Neuron (in vitro differentiated cells): ENCODE data around the gene TADA2B.

Experiments used
- H2AFZ ChIP-seq: one replicate; pipeline ENCODE4 v1.6.1; 2013; ENCODE audit warnings: low read depth, mild to moderate bottlenecking, inconsistent platforms, low read length, moderate library complexity
- H3K27me3 ChIP-seq: one replicate; pipeline ENCODE4 v1.6.1; 2013; ENCODE audit warnings: low read length; ENCODE audit not compliant: insufficient read depth
- H3K36me3 ChIP-seq: one replicate; pipeline ENCODE4 v1.6.1; 2013; ENCODE audit warnings: low read length; ENCODE audit not compliant: insufficient read depth
- H3K4me1 ChIP-seq: one replicate; pipeline ENCODE4 v1.6.1; 2013; ENCODE audit warnings: low read length; ENCODE audit not compliant: insufficient read depth
- H3K4me3 ChIP-seq: 2 replicates; pipeline ENCODE4 v1.5.1; 2013; ENCODE audit warnings: mild to moderate bottlenecking, low read length, moderate library complexity
- H3K9me3 ChIP-seq: one replicate; pipeline ENCODE4 v1.6.1; 2013; ENCODE audit warnings: low read length

TADA2B gene

GRCh38 chr4:7059662-7060061 lies 16.5 kb downstream of the TADA2B start:
- Histone ChIP-seq H3K27me3 (no peaks in the 10 kb centered on the region), H3K36me3 (peaks cover 56% of the 10 kb centered on the region), H3K4me1 (peaks cover 20% of the 10 kb centered on the region), H3K4me3 (no peak overlapping the region), H3K9me3 (no peaks in the 10 kb centered on the region), H2AFZ (no peak overlapping the region)

- Histone ChIP-seq H3K9me3 (no peaks in the 10 kb centered on the region), H3K36me3 (peaks cover 54% of the 10 kb centered on the region), H3K4me1 (peaks cover 20% of the 10 kb centered on the region), H3K4me3 (no peak overlapping the region), H3K27me3 (no peaks in the 10 kb centered on the region), H2AFZ (no peak overlapping the region)
Observed at GRCh38 chr4:7060346-7061150, 17.4 kb downstream of the TADA2B start.

- no peak overlapping the region for H2AFZ ChIP-seq
- H3K4me3 ChIP-seq = no peak overlapping the region
- no peaks in the 10 kb centered on the region for H3K9me3 ChIP-seq
- H3K4me1 ChIP-seq = peaks cover 24% of the 10 kb centered on the region
- H3K27me3 ChIP-seq = no peaks in the 10 kb centered on the region
- H3K36me3 ChIP-seq = peaks cover 46% of the 10 kb centered on the region
Observed at GRCh38 chr4:7061815-7062214, 18.6 kb downstream of the TADA2B start.

DNA sequence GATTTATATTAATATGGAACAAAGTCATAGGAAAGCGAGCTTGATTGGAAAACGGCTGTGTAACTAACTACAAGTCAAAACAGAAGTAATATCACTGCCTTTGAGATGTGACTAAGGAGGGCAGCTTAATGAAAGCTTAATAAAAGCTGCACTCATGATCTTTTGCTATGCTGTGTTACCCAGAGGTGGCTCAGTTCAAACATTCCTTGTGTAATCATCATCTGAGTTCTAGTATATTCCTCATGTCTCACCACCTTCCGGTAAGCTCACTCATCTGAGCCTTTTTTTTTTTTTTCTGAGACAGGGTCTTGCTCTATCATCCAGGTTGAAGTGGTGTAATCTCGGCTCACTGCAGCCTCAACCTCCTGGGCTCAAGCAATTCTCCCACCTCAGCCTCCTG lies 19.6 kb downstream of the TADA2B start:
- Histone ChIP-seq H3K9me3 (no peaks in the 10 kb centered on the region), H2AFZ (no peak overlapping the region), H3K36me3 (peaks cover 42% of the 10 kb centered on the region), H3K4me3 (no peak overlapping the region), H3K4me1 (peaks cover 29% of the 10 kb centered on the region), H3K27me3 (no peaks in the 10 kb centered on the region)

DNA sequence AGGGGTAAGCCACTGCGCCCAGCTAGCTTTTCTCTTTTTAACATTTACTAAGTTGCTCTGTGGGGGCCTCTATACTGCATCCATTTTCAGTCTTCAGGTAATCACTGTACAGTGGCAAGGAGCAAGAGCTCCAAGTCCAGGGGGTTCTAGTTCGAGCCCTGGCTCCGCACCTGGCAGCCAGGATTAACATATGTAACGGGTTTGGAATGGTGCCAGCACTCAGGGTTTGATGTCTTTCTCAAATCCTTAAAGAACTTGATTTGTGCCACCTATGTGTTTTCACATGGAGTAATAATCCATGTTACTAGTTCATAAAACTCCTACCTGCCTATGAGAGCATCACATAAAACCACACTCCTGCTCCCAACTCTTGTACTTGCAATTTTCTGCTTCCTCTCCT lies 20.2 kb downstream of the TADA2B start:
- Histone ChIP-seq H3K36me3 (peaks cover 42% of the 10 kb centered on the region), H2AFZ (no peak overlapping the region), H3K4me1 (peaks cover 29% of the 10 kb centered on the region), H3K4me3 (no peak overlapping the region), H3K27me3 (no peaks in the 10 kb centered on the region), H3K9me3 (no peaks in the 10 kb centered on the region)

DNA sequence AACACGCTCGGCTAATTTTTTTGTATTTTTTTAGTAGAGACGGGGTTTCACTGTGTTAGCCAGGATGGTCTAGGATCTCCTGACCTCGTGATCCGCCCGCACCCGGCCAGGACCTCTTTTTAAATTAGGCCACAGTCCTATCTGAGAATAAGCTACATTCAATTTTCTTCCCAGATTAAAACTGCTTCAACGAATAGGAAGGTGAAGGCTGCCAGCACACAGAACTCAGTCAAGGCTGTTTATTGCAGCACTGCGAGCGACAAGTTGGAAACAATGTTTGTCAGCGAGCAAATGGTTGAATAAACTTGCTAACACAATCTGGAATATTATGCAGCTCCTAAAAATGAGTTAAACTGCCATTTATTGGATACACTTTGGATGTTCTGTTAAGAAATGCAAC lies 22.8 kb downstream of the TADA2B start:
- Histone ChIP-seq H3K4me3 (no peak overlapping the region), H3K36me3 (peaks cover 30% of the 10 kb centered on the region)

GRCh38 chr4:7066493-7066892 lies 23.3 kb downstream of the TADA2B start:
- H2AFZ ChIP-seq = no peak overlapping the region
- H3K36me3 ChIP-seq = peaks cover 26% of the 10 kb centered on the region
- peaks cover 16% of the 10 kb centered on the region for H3K4me1 ChIP-seq
- H3K9me3 ChIP-seq = no peaks in the 10 kb centered on the region
- peak overlapping the region; percentile 75 for H3K4me3 ChIP-seq
- no peaks in the 10 kb centered on the region for H3K27me3 ChIP-seq

More for the DNA sequence above, 22.8 kb downstream of the TADA2B start:
- H3K4me1 ChIP-seq = peaks cover 16% of the 10 kb centered on the region
- H2AFZ ChIP-seq = no peak overlapping the region
- H3K9me3 ChIP-seq = no peaks in the 10 kb centered on the region
- H3K27me3 ChIP-seq = no peaks in the 10 kb centered on the region

DNA sequence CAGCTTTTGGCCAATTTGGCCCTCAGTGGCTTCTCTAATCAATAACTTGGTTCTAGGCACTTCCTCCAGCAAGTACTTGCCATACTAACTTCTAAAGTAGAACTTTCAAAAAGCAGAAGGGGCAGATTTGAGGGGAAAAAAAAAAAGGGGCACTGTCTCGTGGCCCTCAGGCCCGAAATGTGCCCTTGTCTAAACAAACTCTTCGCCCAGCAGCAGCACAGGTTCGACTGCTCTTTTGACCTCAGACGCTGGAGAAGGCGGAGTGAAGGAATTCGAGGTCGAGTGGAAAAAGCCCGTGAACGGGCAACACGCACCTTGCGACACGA lies 23.9 kb downstream of the TADA2B start:
- H3K4me1 ChIP-seq = peaks cover 16% of the 10 kb centered on the region
- peaks cover 20% of the 10 kb centered on the region for H3K36me3 ChIP-seq
- H3K9me3 ChIP-seq = no peaks in the 10 kb centered on the region
- H2AFZ ChIP-seq = no peak overlapping the region
- no peaks in the 10 kb centered on the region for H3K27me3 ChIP-seq
- H3K4me3 ChIP-seq = peak overlapping the region; percentile 75

DNA sequence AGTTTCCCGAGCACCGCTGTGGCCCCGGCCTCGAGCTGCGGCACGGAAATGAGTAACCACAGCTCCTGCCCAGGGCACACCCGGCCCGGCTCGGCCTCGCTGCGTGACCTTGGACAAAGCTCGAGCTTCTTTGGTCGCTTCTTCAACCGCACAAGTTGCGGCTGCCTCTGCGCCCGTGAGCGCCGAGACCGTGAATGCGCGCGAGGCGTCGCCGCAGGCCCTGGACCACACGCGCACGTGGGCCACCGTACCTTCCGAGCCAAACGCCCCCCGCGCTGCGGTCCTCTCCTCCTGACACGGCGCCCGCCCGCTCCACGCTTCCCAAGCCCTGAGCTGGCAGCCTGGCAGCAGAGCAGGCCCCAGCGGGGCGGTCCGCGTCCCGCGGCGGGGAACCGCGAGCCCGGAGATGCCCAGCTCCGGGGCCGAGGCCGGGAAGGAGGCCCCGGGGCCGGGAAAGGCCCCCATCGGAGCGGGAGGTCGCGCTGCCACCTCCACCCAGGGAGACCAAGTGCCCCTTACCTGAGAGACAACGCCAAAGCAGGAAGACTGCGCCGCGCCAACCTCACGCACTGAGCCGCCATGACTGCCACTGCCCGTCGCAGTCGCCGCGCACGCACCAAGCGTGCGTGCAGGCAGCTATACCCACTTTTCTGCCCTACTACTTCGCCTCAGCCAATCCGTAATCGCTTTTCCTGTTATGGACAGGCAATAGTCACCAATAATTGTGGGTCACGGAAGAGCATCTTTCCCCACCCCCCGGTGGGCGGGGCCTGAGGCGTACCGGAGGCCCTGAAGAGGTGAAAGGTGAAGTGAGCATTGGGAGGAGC lies 24.5 kb downstream of the TADA2B start, which contains the start of gene GRPEL1:
GRPEL1 (minus strand) TSS at position 613 of the 827 bp plus-strand sequence; CDS start at position 581, 32 bp downstream.
- Histone ChIP-seq H3K36me3 (peaks cover 19% of the 10 kb centered on the region), H3K4me3 (peak within 1 kb of the TSS; percentile 75), H3K4me1 (peaks cover 16% of the 10 kb centered on the region), H3K27me3 (no peaks in the 10 kb centered on the region), H2AFZ (peak within 1 kb of the TSS; percentile 90), H3K9me3 (no peaks in the 10 kb centered on the region)

DNA sequence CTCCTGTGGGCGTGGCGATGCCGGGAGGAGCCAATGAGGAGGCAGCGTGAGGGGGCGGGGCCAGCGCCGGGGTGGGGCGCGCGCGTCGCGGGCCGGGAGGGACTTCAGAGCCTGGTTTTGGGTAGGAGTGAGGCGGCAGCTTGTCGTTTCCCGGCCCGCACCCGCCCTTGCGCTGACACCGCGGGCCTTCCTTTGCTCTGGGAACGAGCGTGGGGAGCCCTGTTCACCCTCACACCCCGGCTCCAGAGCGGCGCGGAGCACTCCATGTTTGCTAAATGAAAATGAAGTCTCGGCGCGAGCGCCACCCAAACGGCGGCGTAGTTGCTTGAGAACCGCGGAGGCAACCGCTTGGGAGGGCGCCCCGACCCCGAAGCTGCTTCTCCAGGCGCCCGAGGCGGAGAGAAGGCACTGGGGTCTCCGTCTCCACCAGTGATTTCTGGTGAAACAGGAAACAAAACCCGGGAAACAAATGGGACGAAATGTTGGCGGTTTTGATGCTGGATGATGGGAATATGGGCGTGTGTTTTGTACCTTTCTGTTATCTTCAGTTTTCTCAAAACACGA lies 25.2 kb downstream of the TADA2B start:
- Histone ChIP-seq H2AFZ (peak overlapping the region; percentile 90), H3K36me3 (peaks cover 14% of the 10 kb centered on the region), H3K4me3 (peak overlapping the region; percentile 75), H3K9me3 (no peaks in the 10 kb centered on the region), H3K27me3 (no peaks in the 10 kb centered on the region), H3K4me1 (peaks cover 16% of the 10 kb centered on the region)

DNA sequence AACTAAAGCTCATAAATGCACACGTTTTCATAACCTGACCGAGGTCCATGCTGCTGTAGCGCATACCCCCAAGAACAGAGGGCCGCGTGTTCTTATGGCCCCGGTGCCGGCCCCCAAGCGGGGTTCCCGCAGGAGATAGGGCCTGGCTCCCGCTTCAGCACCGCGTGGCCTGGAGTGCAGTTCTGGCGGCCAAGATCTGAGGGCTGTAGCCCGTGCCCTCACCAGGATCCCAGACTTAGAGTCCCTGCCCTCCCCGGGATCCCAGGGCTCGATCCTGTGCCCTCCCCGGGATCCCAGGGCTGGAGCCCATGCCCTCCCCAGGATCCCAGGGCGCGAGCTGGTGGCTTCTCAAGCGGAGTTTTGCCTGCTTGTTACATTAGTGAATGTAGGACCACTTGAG lies 25.7 kb downstream of the TADA2B start:
- Histone ChIP-seq H3K4me1 (peaks cover 16% of the 10 kb centered on the region), H3K36me3 (peaks cover 9% of the 10 kb centered on the region), H2AFZ (peak overlapping the region; percentile 90), H3K9me3 (no peaks in the 10 kb centered on the region), H3K27me3 (no peaks in the 10 kb centered on the region), H3K4me3 (peak overlapping the region; percentile 75)

DNA sequence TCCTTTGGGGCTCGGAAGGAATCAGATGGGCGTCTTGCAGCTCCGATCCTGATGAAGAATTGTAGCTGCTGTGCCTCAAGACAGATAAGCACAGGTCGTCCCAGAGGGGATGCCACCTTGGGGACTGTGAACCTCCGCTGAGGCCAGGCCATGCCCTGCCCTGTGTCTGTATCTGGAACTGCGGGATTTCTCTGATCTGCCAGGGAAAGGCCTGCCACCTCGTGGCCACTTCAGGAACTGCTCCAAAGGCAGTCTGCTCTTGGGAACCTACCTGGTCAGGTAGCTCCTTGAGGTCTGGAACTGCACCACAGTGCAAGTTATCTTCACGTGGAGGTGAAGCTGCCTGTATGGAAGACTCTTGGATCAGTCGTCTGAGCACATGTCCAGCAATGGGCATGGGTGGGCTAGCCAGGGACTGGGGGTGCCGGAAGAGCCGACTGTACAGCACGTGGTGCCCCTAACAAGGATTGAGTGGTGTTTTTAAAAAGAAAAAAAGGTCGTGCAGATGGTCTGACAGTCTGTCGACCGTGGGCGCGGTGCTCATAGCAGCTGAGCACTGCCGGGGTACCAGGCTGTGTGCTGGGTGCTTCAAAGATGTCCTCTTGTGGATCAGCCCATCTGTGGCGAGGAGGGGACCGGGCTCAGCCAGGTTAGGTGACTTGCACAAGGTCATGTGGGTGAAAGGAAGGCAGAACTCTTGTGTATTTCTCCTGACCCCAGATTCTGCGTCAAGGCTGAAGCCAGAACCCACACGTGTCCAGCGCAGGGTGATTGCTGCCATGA lies 27.7 kb downstream of the TADA2B start:
- no peak overlapping the region for H3K4me3 ChIP-seq
- peaks cover 16% of the 10 kb centered on the region for H3K4me1 ChIP-seq
- no peaks in the 10 kb centered on the region for H3K9me3 ChIP-seq
- H3K27me3 ChIP-seq = no peaks in the 10 kb centered on the region
- H2AFZ ChIP-seq = no peak overlapping the region
- H3K36me3 ChIP-seq = peaks cover 5% of the 10 kb centered on the region
